Astrocyte of the spinal cord (primary cell): ENCODE results near the gene VAX1.

Experiments used
- DNase-seq: peaks from one replicate; pipeline ENCODE4 v3.0.0; 2011; ENCODE audit warnings: low read depth, low spot score
- H3K4me3 ChIP-seq: 2 replicates; pipeline ENCODE4 v1.5.1; 2011; ENCODE audit warnings: low read depth, mild to moderate bottlenecking, low read length, moderate library complexity
- in situ Hi-C: cut with HindIII; loops from 2 replicates; pipeline ENCODE4 v1.10.0; 2017; ENCODE audit warnings: low sequenced_read_pairs
- TF ChIP-seq, protein P1 (sequence below): IDR thresholded peaks from 2 replicates; pipeline ENCODE4 v1.5.1; 2012; ENCODE audit warnings: low read depth, mild to moderate bottlenecking, low read length, inconsistent platforms

The VAX1 gene

DNA sequence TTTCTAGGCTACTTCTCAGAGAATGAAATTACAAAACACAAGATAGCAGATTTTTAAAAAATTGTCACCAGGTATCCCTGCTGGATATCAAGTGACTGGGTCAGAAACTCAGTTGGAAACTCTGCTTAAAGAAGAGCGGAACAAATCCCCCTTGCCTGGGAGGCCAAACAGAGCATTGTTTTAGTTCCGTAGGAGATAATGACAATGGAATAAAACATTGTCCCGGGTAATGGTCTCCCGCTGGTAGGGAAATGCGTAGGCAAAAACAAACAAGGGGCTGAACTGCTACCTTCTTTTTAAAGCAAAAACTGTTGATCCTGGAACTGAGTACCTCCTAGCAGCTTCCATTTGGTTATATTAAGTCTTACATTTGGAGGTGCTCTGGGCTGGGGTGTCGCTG, 21.3 kb upstream of the VAX1 start:
- TF ChIP-seq, protein P1, sequence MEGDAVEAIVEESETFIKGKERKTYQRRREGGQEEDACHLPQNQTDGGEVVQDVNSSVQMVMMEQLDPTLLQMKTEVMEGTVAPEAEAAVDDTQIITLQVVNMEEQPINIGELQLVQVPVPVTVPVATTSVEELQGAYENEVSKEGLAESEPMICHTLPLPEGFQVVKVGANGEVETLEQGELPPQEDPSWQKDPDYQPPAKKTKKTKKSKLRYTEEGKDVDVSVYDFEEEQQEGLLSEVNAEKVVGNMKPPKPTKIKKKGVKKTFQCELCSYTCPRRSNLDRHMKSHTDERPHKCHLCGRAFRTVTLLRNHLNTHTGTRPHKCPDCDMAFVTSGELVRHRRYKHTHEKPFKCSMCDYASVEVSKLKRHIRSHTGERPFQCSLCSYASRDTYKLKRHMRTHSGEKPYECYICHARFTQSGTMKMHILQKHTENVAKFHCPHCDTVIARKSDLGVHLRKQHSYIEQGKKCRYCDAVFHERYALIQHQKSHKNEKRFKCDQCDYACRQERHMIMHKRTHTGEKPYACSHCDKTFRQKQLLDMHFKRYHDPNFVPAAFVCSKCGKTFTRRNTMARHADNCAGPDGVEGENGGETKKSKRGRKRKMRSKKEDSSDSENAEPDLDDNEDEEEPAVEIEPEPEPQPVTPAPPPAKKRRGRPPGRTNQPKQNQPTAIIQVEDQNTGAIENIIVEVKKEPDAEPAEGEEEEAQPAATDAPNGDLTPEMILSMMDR, result no peak
- in situ Hi-C loops, result no loop called here

DNA sequence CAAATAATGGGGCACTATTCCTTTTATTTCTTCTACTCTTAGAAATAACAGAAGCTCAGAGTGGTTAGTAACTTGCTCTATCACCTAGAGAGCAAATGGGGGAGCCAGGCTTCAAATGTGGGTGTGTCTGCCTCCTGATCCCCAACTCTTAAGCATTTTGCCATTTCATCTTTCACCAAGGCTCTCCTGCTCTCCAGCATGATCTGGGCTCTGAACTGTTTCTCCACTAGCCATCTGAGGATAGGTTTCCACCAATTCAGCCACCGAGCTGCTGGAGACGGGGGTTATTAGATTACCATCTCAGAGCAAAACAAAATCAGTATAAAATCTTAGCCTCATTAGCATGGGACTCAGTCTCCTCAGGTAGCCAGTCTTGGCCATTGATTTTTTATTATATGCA, 20.2 kb upstream of the VAX1 start:
- TF ChIP-seq, protein P1, result no peak
- no peak overlapping the region for H3K4me3 ChIP-seq
- DNase-seq, result no peak
- in situ Hi-C loops, result no loop called here

More for the DNA sequence above, 21.3 kb upstream of the VAX1 start:
- no peak overlapping the region for H3K4me3 ChIP-seq
- DNase-seq, result no peak

DNA sequence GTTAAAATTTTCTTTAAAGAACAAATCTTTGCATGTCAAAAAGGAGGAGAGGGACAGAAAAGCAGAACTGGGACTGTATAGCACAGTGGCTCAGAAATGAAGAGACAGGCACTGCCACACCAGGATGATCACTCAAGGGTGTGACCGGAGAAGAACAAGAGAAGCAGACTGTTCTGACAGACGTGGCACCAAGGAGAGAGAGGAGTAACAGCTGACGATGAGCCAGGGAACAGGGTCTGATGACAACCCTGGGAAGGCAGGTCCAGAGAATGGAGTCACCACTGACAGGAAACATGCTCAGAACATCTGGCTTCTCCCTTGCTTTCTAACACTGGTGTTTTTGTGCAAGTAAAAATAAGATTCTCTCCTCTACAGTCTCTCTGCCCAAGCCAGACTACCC, 14.6 kb upstream of the VAX1 start:
- TF ChIP-seq, protein P1, result no peak
- in situ Hi-C loops, result no loop called here
- H3K4me3 ChIP-seq, result no peak overlapping the region
- DNase-seq, result no peak

DNA sequence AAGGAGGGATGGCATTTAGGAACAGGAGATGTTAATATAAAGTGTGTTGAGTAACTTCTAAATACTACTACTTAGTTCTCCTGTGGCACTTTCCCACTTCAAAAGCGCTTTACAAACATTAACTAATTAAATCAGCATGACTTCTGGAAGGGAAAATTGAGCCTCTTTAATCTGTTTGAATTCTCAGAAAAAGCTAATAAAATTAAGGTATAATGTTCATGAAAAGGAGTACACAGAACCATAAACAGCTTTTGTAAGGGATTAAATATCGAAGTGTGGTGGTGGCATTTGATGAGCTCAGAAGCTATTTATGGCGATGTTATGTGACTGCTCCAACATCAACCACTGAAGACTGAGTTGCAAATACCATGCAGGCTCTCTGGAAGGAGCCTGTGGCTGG, 10.2 kb upstream of the VAX1 start:
- H3K4me3 ChIP-seq, result no peak overlapping the region
- TF ChIP-seq, protein P1, result no peak
- DNase-seq, result no peak
- in situ Hi-C loops, result no loop called here

- no peak for DNase-seq
- H3K4me3 ChIP-seq, result no peak overlapping the region
- TF ChIP-seq, protein P1, result no peak
- in situ Hi-C loops, result no loop called here
Measured at GRCh38 chr10:117145019-117145418, 6.9 kb upstream of the VAX1 start.

GRCh38 chr10:117143103-117143823, 5.2 kb upstream of the VAX1 start:
- in situ Hi-C loops, result no loop called here
- no peak overlapping the region for H3K4me3 ChIP-seq
- TF ChIP-seq, protein P1, result no peak
- DNase-seq, result no peak

GRCh38 chr10:117140525-117140902, 2.4 kb upstream of the VAX1 start:
- TF ChIP-seq, protein P1, result no peak
- in situ Hi-C loops, result no loop called here

More at GRCh38 chr10:117140525-117140902, 2.4 kb upstream of the VAX1 start:
- DNase-seq, result no peak
- no peak overlapping the region for H3K4me3 ChIP-seq
